GM13976 (cell line): ENCODE results near the gene SRPK3.

Experiments used
- DNase-seq: peaks from one replicate; pipeline ENCODE4 v3.0.0; 2012; ENCODE audit warnings: low spot score
- CTCF ChIP-seq: IDR thresholded peaks from 2 replicates; pipeline ENCODE4 v1.5.1; 2012; ENCODE audit warnings: borderline replicate concordance, mild to moderate bottlenecking; ENCODE audit not compliant: insufficient read depth; ENCODE audit errors: extremely low read depth, missing control alignments, control extremely low read depth
- in situ Hi-C: fragments of 300-500 bp; cut with MboI; formaldehyde crosslinking; loops from one replicate; pipeline ENCODE4 v1.12.0; 2022; ENCODE audit warnings: low sequenced_read_pairs, mixed read lengths, inconsistent platforms; ENCODE audit not compliant: unreplicated experiment

SRPK3 gene

GRCh38 chrX:153792368-153792767 is 11.5 kb downstream of the SRPK3 start:
- no peak for DNase-seq
- in situ Hi-C loops = no loop called here
- TF ChIP-seq CTCF = no peak

GRCh38 chrX:153793291-153793690 is 12.4 kb downstream of the SRPK3 start:
- DNase-seq = no peak
- in situ Hi-C loops = no loop called here

GRCh38 chrX:153794018-153794896 is 13.4 kb downstream of the SRPK3 start, which contains the start of the genes IDH3G and SSR4:
IDH3G (minus strand) TSS chrX:153794375; CDS start chrX:153794326, 49 bp downstream.
SSR4 (plus strand) TSS chrX:153794668; CDS start chrX:153794688, 20 bp downstream.
- peak; percentile 97 for DNase-seq
- TF ChIP-seq CTCF = no peak
- in situ Hi-C loops = no loop called here

More at GRCh38 chrX:153793291-153793690, 12.4 kb downstream of the SRPK3 start:
- TF ChIP-seq CTCF = no peak

GRCh38 chrX:153794897-153795816 is 14.3 kb downstream of the SRPK3 start:
- no peak for TF ChIP-seq CTCF
- in situ Hi-C loops = no loop called here
- no peak for DNase-seq

GRCh38 chrX:153797415-153798015 is 16.7 kb downstream of the SRPK3 start:
- in situ Hi-C loops = no loop called here
- TF ChIP-seq CTCF = no peak
- no peak for DNase-seq

- TF ChIP-seq CTCF = no peak
- in situ Hi-C loops = no loop called here
- DNase-seq = no peak
Observed at GRCh38 chrX:153799326-153799725, 18.5 kb downstream of the SRPK3 start.
